HCT116 (cell line): ENCODE results near the gene ST14. TPM values are rescaled to one million over a fixed set of nuclear protein-coding genes. Genes with fewer than 3 reads are reported as not detected.

Experiments used
- ATAC-seq: fragments of 200-7000 bp; cut with Tn5 transposase; 2 replicates; pipeline ENCODE4 v1.9.1; 2020; ENCODE audit warnings: mild to moderate bottlenecking, moderate library complexity
- BruUV-seq: library from RNA; stranded (reverse); fragments of 400-500 nt; replicated peaks from 2 replicates; lab custom pipeline; 2021; lab: Mats Ljungman, UMichigan
- CTCF ChIA-PET: fragments of 300-600 bp; sonication (Branson Sonifier 250); formaldehyde crosslinking; loops from one replicate; lab custom pipeline; 2021; ENCODE audit warnings: antibody characterized with exemption; lab: Charles Lee
- POLR2A ChIA-PET: fragments of 300-600, 350-600 bp; sonication (Branson Sonifier 250); formaldehyde crosslinking; loops from one replicate; lab custom pipeline; 2021; ENCODE audit warnings: antibody characterized with exemption; lab: Charles Lee
- RAD21 ChIA-PET, 2 experiments: fragments of 300-600 bp; sonication (Branson Sonifier 250); formaldehyde crosslinking; loops; one replicate each; lab custom pipeline; 2023; ENCODE audit warnings: low total read pairs in 2 of 2; ENCODE audit not compliant: uncharacterized antibody in 2 of 2, unreplicated experiment in 2 of 2, low non-redundant PET in 1 of 2; lab: Charles Lee
- DNase-seq: peaks from one replicate; pipeline ENCODE4 v3.0.0-alpha.2; 2010; ENCODE audit warnings: low read depth, low spot score
- H2AFZ ChIP-seq: fragments of 200-600 bp; shearing (Covaris generic), sonication (generic); 2 replicates; pipeline ENCODE4 v1.6.1; 2017; ENCODE audit warnings: low read depth, mixed run types, mixed read lengths, antibody characterized with exemption, low read length; ENCODE audit not compliant: poor library complexity, severe bottlenecking
- H3K27ac ChIP-seq: 2 replicates; pipeline ENCODE4 v1.5.1; 2012; ENCODE audit warnings: low read depth, low read length
- H3K27me3 ChIP-seq: fragments of 200-600 bp; sonication (generic); 2 replicates; pipeline ENCODE4 v1.6.1; 2016; ENCODE audit warnings: mixed run types, low read length, mixed read lengths; ENCODE audit not compliant: insufficient read depth
- H3K36me3 ChIP-seq, 2 experiments: fragments of 200-500 bp in 1 of 2; fragments of 200-600 bp in 1 of 2; sonication (Bioruptor generic) in 1 of 2; sonication (generic) in 1 of 2; 2 replicates each; pipeline versions ENCODE4 v1.5.1 to v1.6.1; 2014 to 2016; ENCODE audit warnings: low read length in 2 of 2, inconsistent platforms in 1 of 2, mixed read lengths in 1 of 2, mixed run types in 1 of 2; ENCODE audit not compliant: insufficient read depth in 2 of 2, control insufficient read depth in 1 of 2
- H3K4me1 ChIP-seq, 2 experiments: fragments of 200-600 bp in 1 of 2; sonication (generic) in 1 of 2; 2 replicates each; pipeline versions ENCODE4 v1.5.1 to v1.6.1; 2012 to 2017; ENCODE audit warnings: low read length in 2 of 2, inconsistent platforms in 1 of 2, mild to moderate bottlenecking in 1 of 2, mixed read lengths in 1 of 2, mixed run types in 1 of 2, moderate library complexity in 1 of 2; ENCODE audit not compliant: insufficient read depth in 2 of 2, control insufficient read depth in 1 of 2
- H3K4me2 ChIP-seq: fragments of 200-600 bp; sonication (generic); 2 replicates; pipeline ENCODE4 v1.6.1; 2017; ENCODE audit warnings: mixed run types, low read length, mixed read lengths
- H3K4me3 ChIP-seq, 2 experiments: fragments of 200-600 bp in 1 of 2; sonication (generic) in 1 of 2; replicated peaks in 1 of 2; 2 replicates each; pipeline ENCODE4 v1.5.1; 2011 to 2016; ENCODE audit warnings: low read length in 2 of 2, control low read depth in 1 of 2, low read depth in 1 of 2, mild to moderate bottlenecking in 1 of 2, mixed read lengths in 1 of 2, mixed run types in 1 of 2
- H3K79me2 ChIP-seq: fragments of 200-600 bp; sonication (generic); 2 replicates; pipeline ENCODE4 v1.6.1; 2017; ENCODE audit warnings: mild to moderate bottlenecking, mixed run types, low read length, moderate library complexity, mixed read lengths; ENCODE audit not compliant: insufficient read depth
- H3K9ac ChIP-seq: fragments of 200-600 bp; sonication (generic); 2 replicates; pipeline ENCODE4 v1.6.1; 2016; ENCODE audit warnings: low read length, mixed read lengths
- H3K9me2 ChIP-seq: fragments of 200-600 bp; sonication (generic), shearing (Covaris generic); 2 replicates; pipeline ENCODE4 v1.6.1; 2017; ENCODE audit warnings: mixed run types, mild to moderate bottlenecking, moderate library complexity; ENCODE audit not compliant: insufficient read depth
- H3K9me3 ChIP-seq, 2 experiments: fragments of 200-500 bp in 1 of 2; fragments of 200-600 bp in 1 of 2; sonication (Bioruptor generic) in 1 of 2; sonication (generic) in 1 of 2; 2 replicates each; pipeline ENCODE4 v1.6.1; 2014 to 2017; ENCODE audit warnings: low read length in 2 of 2, mixed read lengths in 2 of 2, inconsistent platforms in 1 of 2, low read depth in 1 of 2, mild to moderate bottlenecking in 1 of 2, mixed run types in 1 of 2, moderate library complexity in 1 of 2; ENCODE audit not compliant: control insufficient read depth in 1 of 2, insufficient read depth in 1 of 2
- H4K20me1 ChIP-seq: fragments of 200-600 bp; sonication (generic), shearing (Covaris generic); 2 replicates; pipeline ENCODE4 v1.6.1; 2017; ENCODE audit warnings: mixed run types, mild to moderate bottlenecking, moderate library complexity; ENCODE audit not compliant: insufficient read depth
- CBX3 ChIP-seq: IDR thresholded peaks from 2 replicates; pipeline ENCODE4 v1.6.1; 2012; ENCODE audit warnings: low read depth
- CEBPB ChIP-seq: IDR thresholded peaks from 2 replicates; pipeline ENCODE4 v1.6.1; 2012; ENCODE audit warnings: low read depth
- ELF1 ChIP-seq: IDR thresholded peaks from 2 replicates; pipeline ENCODE4 v1.6.1; 2012; ENCODE audit warnings: low read depth, borderline replicate concordance
- EZH2phosphoT487 ChIP-seq: fragments of 200-600 bp; IDR thresholded peaks from 2 replicates; pipeline ENCODE4 v1.6.1; 2018; ENCODE audit warnings: antibody characterized with exemption, borderline replicate concordance
- FOSL1 ChIP-seq: IDR thresholded peaks from 2 replicates; pipeline ENCODE4 v1.6.1; 2012; ENCODE audit warnings: low read depth
- JUND ChIP-seq: IDR thresholded peaks from 2 replicates; pipeline ENCODE4 v1.6.1; 2012
- SP1 ChIP-seq: IDR thresholded peaks from 2 replicates; pipeline ENCODE4 v1.6.1; 2012; ENCODE audit warnings: low read depth
- SRF ChIP-seq: IDR thresholded peaks from 2 replicates; pipeline ENCODE4 v1.6.1; 2012; ENCODE audit warnings: low read depth
- YY1 ChIP-seq: IDR thresholded peaks from 2 replicates; pipeline ENCODE4 v1.6.1; 2011; ENCODE audit warnings: low read length, low read depth, moderate library complexity, mild to moderate bottlenecking; ENCODE audit not compliant: insufficient replicate concordance; ENCODE audit errors: extremely low read depth
- ZFX ChIP-seq: fragments of 450-650 bp; IDR thresholded peaks from 2 replicates; pipeline ENCODE4 v1.6.1; 2017
- ZNF274 ChIP-seq: fragments of 200-500 bp; sonication (Bioruptor generic); IDR thresholded peaks from 2 replicates; pipeline ENCODE4 v1.6.1; 2014; ENCODE audit warnings: mild to moderate bottlenecking, low read depth, low read length, inconsistent platforms
- intact Hi-C: fragments of 100-400 bp; cut with micrococcal nuclease; formaldehyde crosslinking; loops from 2 replicates; pipeline ENCODE4 v1.10.0; 2022
- total RNA-seq: library from RNA; stranded (reverse); gene quantifications from one replicate; pipeline ENCODE4 v1.2.1, GENCODE V29; 2021; ENCODE audit not compliant: unreplicated experiment
- TF ChIP-seq, protein P1 (sequence below): IDR thresholded peaks from 2 replicates; pipeline ENCODE4 v1.6.1; 2012
- TF ChIP-seq, protein P2 (sequence below): IDR thresholded peaks from 2 replicates; pipeline ENCODE4 v1.6.1; 2011; ENCODE audit warnings: mild to moderate bottlenecking, low read length, moderate library complexity; ENCODE audit not compliant: insufficient replicate concordance; ENCODE audit errors: extremely low read depth

The ST14 gene
- total RNA-seq, 1 experiment from 2014 or later = 107 TPM

GRCh38 chr11:130175898-130176297 lies 16.3 kb downstream of the ST14 start (continued):
- TF ChIP-seq ZNF274 (no peak), CEBPB (no peak), EZH2phosphoT487 (no peak), YY1 (no peak), CBX3 (no peak), JUND (no peak), FOSL1 (no peak), SP1 (no peak), ELF1 (no peak)
- TF ChIP-seq, protein P1, sequence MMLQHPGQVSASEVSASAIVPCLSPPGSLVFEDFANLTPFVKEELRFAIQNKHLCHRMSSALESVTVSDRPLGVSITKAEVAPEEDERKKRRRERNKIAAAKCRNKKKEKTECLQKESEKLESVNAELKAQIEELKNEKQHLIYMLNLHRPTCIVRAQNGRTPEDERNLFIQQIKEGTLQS = no peak

DNA sequence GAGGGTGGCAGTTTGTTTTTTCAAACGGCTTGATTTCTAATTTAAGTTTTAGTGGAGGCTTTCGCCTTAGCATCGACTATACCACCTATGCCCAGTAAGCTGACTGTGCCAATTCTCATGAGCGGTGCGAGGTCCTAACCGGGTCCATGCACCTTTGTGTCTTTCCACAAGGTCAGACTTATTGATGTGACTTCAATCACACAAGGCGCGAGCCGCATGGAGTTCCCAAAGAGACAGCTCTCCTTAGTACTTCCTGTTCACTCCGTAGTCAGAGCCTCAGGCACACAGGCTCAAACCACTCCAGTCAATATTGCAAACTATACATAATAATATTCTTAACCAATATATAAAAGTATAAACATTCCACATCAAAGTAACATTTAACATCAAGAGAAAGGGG lies 18.2 kb downstream of the ST14 start:
- Histone ChIP-seq H3K27me3 (no peaks in the 10 kb centered on the region), H3K79me2 (peaks cover 86% of the 10 kb centered on the region), H3K27ac (no peak overlapping the region), H3K9me2 (no peaks in the 10 kb centered on the region), H3K4me1 (peaks cover 16 to 39% of the 10 kb centered on the region in 2 experiments), H3K36me3 (no peaks in the 10 kb centered on the region), H3K4me2 (no peak overlapping the region), H3K9me3 (no peaks in the 10 kb centered on the region), H4K20me1 (peaks cover 6% of the 10 kb centered on the region; the same call in 1 of the 2 replicates), H2AFZ (no peak overlapping the region), H3K4me3 (no peak overlapping the region), H3K9ac (no peak overlapping the region)
- BruUV-seq = no TSS peak
- TF ChIP-seq SRF = no peak
- TF ChIP-seq, protein P2, sequence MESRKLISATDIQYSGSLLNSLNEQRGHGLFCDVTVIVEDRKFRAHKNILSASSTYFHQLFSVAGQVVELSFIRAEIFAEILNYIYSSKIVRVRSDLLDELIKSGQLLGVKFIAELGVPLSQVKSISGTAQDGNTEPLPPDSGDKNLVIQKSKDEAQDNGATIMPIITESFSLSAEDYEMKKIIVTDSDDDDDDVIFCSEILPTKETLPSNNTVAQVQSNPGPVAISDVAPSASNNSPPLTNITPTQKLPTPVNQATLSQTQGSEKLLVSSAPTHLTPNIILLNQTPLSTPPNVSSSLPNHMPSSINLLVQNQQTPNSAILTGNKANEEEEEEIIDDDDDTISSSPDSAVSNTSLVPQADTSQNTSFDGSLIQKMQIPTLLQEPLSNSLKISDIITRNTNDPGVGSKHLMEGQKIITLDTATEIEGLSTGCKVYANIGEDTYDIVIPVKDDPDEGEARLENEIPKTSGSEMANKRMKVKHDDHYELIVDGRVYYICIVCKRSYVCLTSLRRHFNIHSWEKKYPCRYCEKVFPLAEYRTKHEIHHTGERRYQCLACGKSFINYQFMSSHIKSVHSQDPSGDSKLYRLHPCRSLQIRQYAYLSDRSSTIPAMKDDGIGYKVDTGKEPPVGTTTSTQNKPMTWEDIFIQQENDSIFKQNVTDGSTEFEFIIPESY = no peak
- TF ChIP-seq SP1 = no peak
- no peak for TF ChIP-seq ZFX
- no peak for TF ChIP-seq YY1
- TF ChIP-seq JUND = no peak
- ATAC-seq = no peak
- intact Hi-C loops = no loop called here
- DNase-seq = no peak
- RAD21 ChIA-PET = no interaction called here
- POLR2A ChIA-PET = interaction anchor here (0.7 kb wide), 1 partner anchor 10 kb away, joined by 3 read pairs; no protein-coding TSS in a partner anchor
- CTCF ChIA-PET = no interaction called here
